ENCODE measurements around the gene SKI.
A peak's percentile ranks its signal among the peaks of the same experiment; 100 is the strongest.
"Not testable (repeated sequence)": the region's sequence is repeated elsewhere in the genome, so short reads cannot be mapped to it uniquely, and the experiment has no call there.

The SKI gene

DNA sequence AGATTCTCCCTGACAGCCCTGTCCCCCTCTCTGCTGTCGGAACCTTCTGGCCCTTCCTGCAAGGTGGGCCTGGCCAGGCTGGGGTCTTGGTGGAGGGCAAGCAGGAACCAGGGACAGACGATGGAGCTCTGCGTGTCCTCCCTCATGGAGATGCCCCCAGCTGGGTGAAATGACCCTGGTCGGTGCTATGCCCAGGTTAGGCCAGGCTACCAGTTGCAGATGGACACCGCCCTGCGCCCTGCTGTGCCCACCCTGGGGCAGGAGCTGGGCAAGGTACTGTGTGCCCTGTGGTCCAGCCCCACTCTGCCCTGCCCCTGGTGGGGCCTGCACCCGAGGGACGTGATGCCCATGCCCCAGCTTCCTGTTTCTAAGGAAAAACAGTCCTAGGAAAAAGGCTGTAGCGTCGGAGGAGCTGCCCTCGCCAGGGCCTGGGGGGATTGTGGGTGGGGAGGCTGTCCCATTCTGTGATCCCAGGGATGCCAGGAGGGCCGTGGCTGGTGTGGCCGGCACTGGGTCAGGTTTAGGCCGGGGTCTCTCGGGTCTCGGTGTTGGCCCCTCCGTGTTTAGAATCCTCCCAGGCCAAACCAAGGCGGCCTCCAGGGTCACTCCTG is 85.6 kb downstream of the SKI start:
- DNase-seq = no peak

- no peak for DNase-seq
These were observed 86.2 kb downstream of the SKI start for GRCh38 chr1:2314273-2314802.

- peak in 2 of 4 experiments; percentile 59 to 69 for DNase-seq
These were observed 86.9 kb downstream of the SKI start for GRCh38 chr1:2314803-2315673.

DNA sequence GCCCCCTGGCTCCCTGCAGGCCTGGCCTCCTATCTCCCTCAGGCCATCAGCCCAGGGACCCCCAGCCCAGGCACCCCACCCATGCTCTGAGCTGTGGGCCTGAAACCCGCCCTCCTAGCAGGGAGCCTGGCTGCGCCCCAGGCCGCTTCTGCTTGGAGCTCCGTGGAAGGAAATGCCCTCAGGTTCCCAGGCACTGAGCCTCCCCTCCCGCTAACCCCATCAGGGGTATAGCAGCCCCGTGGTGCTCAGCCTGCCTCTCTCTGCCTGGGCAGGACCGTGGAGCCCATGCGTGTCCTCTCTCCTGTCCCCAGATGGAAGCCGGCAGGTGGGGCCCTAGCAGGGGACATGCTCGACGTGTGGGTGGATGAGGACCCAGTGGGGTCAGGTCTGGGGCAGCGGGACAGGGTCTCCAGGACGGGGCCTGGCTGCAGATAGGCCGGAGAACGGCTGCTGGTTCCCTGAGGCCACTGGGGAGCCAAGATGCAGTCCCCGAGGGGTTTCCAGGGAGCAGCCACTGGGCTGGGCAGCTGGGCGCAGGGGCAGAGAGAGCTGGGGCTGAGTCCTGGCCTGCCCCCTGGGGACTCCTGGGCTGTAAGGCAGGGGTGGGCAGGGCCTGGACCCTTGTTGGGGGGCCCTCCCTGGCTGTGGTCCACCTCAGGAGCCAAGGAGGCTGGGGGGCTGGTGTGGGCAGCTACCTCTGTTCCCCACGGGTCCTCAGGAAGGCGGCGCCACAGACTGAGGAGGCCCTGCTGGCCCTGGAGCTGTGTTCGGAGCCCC is 87.7 kb downstream of the SKI start:
- no peak for DNase-seq

DNA sequence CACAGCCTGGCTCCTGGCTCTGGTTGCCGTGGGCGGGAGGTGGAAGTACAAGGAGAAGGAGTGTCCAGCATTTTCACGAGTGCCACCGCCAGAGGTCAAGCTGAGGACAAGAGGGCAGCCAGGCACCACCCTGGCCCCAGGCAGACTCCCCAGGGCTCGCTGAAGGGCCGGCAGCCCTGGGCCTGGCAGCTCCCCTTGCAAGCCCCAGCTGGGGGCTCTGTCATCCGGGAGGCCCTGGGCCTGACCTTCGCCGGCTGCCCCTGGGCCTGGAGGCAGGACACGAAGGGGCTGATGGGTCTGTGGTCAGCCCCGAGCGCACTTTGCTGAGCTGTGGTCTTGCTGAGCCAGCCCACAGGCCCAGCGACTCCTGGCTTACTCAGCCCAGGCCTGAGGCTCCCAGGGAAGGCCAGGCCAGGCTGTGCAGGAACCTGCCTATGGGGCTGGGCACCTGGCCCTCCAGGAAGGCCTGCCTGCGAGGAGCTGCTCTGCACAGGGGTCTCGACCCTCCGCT is 88.4 kb downstream of the SKI start:
- no peak for DNase-seq

DNA sequence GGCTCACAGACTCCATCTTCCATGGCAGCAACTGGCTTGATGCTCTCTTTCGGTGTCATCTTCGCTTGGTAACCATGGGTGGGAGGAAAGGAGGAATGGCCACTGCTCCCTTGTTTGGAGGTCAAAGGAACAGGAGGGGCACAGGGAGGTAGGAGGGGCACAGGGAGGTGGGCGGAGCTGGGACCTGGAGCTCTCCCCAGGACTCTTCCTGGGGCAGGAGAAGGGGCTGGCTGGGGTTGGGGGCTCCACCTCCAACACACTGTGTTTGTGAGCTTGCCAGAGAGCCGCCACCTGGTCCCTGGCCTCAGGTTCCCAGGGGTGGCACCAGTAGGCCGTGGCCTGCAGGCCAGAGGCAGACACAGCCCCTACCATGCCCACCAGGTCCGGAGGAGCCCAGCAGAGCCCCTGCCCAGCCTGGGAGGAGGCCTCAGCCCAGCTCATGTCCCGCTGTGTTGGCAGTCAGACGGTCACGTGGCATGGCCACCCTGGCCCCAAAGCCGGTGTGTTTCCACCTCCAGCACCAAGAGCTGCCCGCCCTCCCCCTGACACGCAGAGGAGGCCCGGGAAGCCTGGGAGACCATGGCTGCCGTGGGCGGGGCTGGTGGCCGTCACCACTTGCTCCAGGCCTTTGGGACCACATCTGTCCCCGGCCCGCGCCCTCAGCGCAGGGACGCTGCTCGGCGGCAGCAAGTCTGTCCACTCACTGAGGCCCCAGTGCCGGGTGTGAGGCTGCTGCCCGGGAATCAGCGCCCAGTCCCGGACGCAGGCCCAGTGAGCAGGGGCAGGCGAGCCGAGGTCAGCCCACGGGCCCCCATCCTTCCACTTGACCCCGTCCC is 89.3 kb downstream of the SKI start:
- DNase-seq = no peak

GRCh38 chr1:2318314-2319278 is 90.5 kb downstream of the SKI start:
- no peak for DNase-seq

DNA sequence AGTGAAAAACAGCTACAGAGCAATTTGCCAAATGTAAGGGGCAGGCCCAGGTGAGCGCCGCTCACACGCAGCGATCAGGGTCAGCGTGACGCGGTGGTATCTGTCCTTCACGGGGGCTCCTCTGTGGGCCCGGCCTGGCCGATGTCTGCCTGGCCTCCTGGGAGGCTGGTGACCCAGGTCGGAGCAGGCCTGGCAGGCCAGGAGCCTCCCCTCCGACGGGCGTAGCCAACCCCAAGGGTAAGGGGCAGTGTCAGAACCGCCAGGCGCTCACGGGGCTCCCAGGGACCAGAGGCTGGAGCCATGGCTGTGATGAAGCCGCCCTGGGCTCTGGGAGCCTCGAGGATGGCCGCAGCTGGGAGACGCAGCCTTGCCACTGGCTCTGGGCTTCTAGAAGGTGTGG is 91.2 kb downstream of the SKI start:
- DNase-seq = no peak

DNA sequence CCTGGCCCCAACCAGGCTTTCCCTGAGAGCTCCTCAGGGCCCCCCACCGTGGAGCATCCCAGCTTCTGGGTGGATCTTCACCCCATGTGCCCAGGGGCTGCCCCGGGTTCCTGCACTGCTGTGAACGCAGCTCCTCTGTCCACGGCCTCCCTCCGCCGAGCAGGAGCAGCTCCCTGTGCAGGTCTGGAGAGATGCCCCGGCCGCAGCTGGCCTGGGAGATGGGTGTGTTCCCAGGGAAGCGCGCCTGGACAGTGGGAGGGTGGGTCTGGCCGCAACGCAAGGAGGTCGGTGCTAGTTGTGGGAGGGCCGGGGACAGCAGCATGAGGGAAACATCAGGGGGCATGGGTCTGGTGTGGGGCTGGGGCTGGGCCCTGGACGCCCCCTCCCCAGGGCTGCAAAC is 91.9 kb downstream of the SKI start:
- DNase-seq = no peak

GRCh38 chr1:2320760-2321667 is 92.9 kb downstream of the SKI start:
- DNase-seq = no peak

DNA sequence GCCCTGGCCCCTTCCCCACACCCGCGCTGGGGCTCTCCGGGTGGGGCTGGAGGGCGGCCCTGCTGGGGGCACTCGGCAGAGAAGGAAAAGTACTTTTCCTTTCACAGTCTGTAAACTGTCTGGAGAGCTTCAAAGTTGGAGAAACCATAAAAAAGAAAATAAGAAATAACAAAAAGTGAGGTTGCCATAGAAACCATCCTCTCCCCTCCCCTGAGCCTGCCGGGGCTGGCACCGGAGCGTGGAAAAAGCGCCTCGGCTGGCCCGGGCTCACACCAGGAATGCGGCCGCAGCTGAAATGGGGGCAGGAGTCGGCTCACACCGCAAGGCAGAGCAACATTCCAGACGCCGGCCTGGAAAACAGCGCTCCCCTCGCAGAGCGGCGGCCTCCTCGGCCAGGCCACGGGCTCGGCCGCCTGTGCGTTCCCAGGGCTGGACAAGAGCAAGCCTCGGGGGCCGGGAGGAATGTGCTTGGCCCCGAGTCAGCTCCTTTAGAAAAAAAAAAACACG is 94.0 kb downstream of the SKI start:
- no peak for DNase-seq

DNA sequence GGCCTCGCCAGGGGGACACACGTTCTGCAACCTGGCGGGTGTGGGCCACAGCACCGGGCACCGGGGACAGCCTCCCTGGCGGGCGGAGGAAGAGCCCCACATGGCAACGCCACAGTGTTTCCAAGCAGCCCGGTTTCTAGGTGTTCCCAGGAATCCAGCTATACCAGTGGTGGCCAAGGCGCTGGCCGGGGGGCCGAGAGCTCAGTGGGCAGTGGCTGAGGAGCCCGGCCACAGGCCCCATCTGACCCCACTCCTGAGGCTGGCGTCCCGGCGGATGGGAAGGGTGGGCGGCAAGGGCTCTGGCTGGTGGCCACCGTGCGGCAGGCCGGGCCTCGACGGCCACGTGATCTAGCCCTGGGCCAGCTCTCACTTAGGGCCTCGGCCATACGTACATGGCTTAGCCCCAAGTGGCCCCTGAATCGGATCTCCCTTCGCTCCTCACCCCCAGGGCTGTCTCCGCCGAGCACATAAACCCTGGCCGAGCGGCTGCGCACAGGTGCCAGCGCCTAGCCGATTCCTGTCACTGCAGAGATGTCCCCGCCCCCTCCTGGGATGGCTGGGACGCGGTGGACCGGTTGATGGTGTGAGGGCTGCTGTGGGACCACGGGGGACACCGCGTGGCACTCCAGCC is 94.6 kb downstream of the SKI start:
- DNase-seq = no peak

GRCh38 chr1:2323451-2323974 is 95.4 kb downstream of the SKI start:
- DNase-seq = no peak

DNA sequence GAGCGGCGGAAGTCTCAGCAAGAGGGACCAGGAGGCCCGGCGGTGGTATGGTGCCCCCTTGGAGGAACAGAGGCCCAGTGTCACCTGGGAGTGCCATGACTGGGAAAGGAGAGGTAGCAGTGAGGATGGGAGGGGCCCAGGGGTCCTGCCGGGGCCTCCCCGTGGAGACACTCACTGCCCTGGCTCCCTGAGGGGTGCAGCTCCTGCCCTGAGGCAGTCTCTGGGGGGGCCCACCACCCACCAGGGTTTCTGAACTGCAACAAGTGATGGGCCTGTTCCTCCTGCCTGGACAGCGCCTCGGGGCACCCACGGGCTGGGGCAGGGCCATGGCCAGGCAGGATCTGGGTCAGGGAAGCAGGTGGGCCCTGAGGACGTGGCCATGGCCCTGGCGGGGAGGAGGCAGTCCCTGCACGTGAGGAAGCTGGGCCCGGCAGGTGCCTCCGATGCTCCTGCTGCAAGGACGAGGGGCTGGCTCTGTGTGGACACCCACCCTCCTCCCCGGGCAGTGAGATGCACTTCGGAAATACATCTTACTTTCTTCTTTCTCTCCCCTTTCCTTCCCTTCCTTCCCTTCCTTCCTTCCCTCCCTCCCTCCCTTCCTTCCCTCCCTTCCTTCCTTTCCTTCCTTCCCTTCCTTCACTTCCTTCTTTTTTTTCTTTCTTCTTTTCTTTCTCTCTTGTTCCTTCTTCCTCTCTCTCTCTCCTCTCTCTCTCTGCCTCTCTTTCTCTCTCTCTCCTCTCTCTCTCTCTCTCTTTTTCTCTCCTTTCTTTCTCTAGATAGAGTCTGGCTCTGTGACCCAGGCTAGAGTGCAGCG is 96.6 kb downstream of the SKI start:
- DNase-seq = no peak

- no peak for DNase-seq
These were observed 98.4 kb downstream of the SKI start for GRCh38 chr1:2326524-2326923.

DNA sequence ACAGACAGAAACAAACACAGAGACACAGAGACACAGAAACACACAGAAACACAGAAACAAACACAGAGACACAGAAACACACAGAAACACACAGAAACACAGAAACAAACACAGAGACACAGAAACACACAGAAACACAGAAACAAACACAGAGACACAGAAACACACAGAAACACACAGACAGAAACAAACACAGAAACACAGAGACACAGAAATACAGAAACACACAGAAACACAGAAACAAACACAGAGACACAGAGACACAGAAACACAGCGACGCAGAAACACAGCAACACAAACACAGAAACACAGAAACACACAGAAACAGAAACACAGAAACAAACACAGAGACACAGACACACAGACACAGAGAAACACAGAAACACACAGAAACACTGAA is 99.0 kb downstream of the SKI start:
- not testable (repeated sequence) for DNase-seq

- no peak for DNase-seq
These were observed 99.7 kb downstream of the SKI start for GRCh38 chr1:2327841-2328240.
